GM12878 (cell line): ENCODE results near the gene STON1. TPM values are rescaled to one million over a fixed set of nuclear protein-coding genes. Genes with fewer than 3 reads are reported as not detected.

Experiments
- ATAC-seq: fragments of 200-7000 bp; cut with Tn5 transposase; 3 replicates; pipeline ENCODE4 v1.9.1; 2020; ENCODE audit warnings: mild to moderate bottlenecking, moderate library complexity
- BruUV-seq: library from RNA; stranded (reverse); fragments of 400-500 nt; replicated peaks from 2 replicates; lab custom pipeline; 2021; lab: Mats Ljungman, UMichigan
- CTCF ChIA-PET: fragments of 300-600 bp; sonication (Branson Sonifier 250); formaldehyde crosslinking; extraction: SDS; loops from one replicate; lab custom pipeline; 2021; ENCODE audit warnings: inconsistent platforms; lab: Yijun Ruan, JAX
- POLR2A ChIA-PET: fragments of 350-600 bp; formaldehyde crosslinking; extraction: SDS; loops from one replicate; lab custom pipeline; 2021; ENCODE audit warnings: inconsistent platforms; lab: Charles Lee
- RAD21 ChIA-PET: fragments of 300-600 bp; sonication (Branson Sonifier 250); formaldehyde crosslinking; loops from one replicate; lab custom pipeline; 2023; ENCODE audit warnings: antibody characterized with exemption; ENCODE audit not compliant: unreplicated experiment; lab: Charles Lee
- SMC1A ChIA-PET: fragments of 300-600 bp; sonication (Branson Sonifier 250); formaldehyde crosslinking; loops from one replicate; lab custom pipeline; 2023; ENCODE audit not compliant: unreplicated experiment, uncharacterized antibody; lab: Charles Lee
- DNase-seq: peaks from one replicate; pipeline ENCODE4 v3.0.0-alpha.2; 2011; ENCODE audit warnings: low read depth, low spot score
- FAIRE-seq: peaks from 3 replicates; lab custom pipeline; 2011; peaks lifted over from hg19 to GRCh38; lab: Jason Lieb, UNC
- H2AFZ ChIP-seq: 2 replicates; pipeline ENCODE4 v1.6.0; 2011; ENCODE audit warnings: low read depth, low read length, control low read depth; ENCODE audit not compliant: control insufficient read depth
- H3K27ac ChIP-seq: 2 replicates; pipeline ENCODE4 v1.5.1; 2011; ENCODE audit warnings: control low read depth; ENCODE audit not compliant: control insufficient read depth, insufficient read depth
- H3K27me3 ChIP-seq, 2 experiments: replicated peaks in 1 of 2; 2 replicates each; pipeline versions ENCODE4 v1.6.0 to v1.6.1; 2011; ENCODE audit warnings: low read length in 1 of 2; ENCODE audit not compliant: control insufficient read depth in 2 of 2, insufficient read depth in 2 of 2
- H3K36me3 ChIP-seq, 2 experiments: 2 replicates each; pipeline ENCODE4 v1.5.1; 2011; ENCODE audit warnings: low read length in 1 of 2; ENCODE audit not compliant: control insufficient read depth in 2 of 2, insufficient read depth in 2 of 2
- H3K4me1 ChIP-seq: 2 replicates; pipeline ENCODE4 v1.6.1; 2011; ENCODE audit warnings: mild to moderate bottlenecking, low read length, moderate library complexity, mixed read lengths; ENCODE audit not compliant: control insufficient read depth, insufficient read depth
- H3K4me2 ChIP-seq: 2 replicates; pipeline ENCODE4 v1.6.0; 2011; ENCODE audit warnings: control low read depth; ENCODE audit not compliant: control insufficient read depth, insufficient read depth
- H3K4me3 ChIP-seq: fragments of 200-600 bp; sonication (generic); 2 replicates; pipeline ENCODE4 v1.5.1; 2016
- H3K79me2 ChIP-seq: 2 replicates; pipeline ENCODE4 v1.6.0; 2011; ENCODE audit warnings: low read length; ENCODE audit not compliant: control insufficient read depth, insufficient read depth
- H3K9ac ChIP-seq: 2 replicates; pipeline ENCODE4 v1.8.0; 2011; ENCODE audit warnings: low read length, control low read depth, mixed read lengths; ENCODE audit not compliant: control insufficient read depth, insufficient read depth
- H3K9me3 ChIP-seq: replicated peaks from 3 replicates; pipeline ENCODE4 v1.5.1; 2011; ENCODE audit warnings: mild to moderate bottlenecking, low read length; ENCODE audit not compliant: control insufficient read depth, insufficient read depth
- H4K20me1 ChIP-seq: 2 replicates; pipeline ENCODE4 v1.6.0; 2011; ENCODE audit not compliant: control insufficient read depth, insufficient read depth
- CEBPZ ChIP-seq: fragments of 150-350 bp; IDR thresholded peaks from 2 replicates; pipeline ENCODE4 v1.6.1; 2016; ENCODE audit warnings: low read depth, low read length
- HDAC2 ChIP-seq: fragments of 200-600 bp; sonication (generic); IDR thresholded peaks from 2 replicates; pipeline ENCODE4 v1.6.1; 2017
- HDAC6 ChIP-seq: fragments of 200-600 bp; sonication (generic); IDR thresholded peaks from one replicate; pipeline ENCODE4 v1.8.0; 2017; ENCODE audit warnings: antibody characterized with exemption; ENCODE audit not compliant: unreplicated experiment
- NFIC ChIP-seq: IDR thresholded peaks from 2 replicates; pipeline ENCODE4 v1.6.1; 2012; ENCODE audit warnings: low read depth, mild to moderate bottlenecking, inconsistent platforms, low read length, moderate library complexity
- SIX5 ChIP-seq: IDR thresholded peaks from 2 replicates; pipeline ENCODE4 v1.6.1; 2011; ENCODE audit warnings: mild to moderate bottlenecking, low read depth, low read length, moderate library complexity; ENCODE audit not compliant: severe bottlenecking
- STAT3 ChIP-seq: IDR thresholded peaks from 2 replicates; pipeline ENCODE4 v1.6.1; 2011; ENCODE audit warnings: low read depth, low read length, improper control_type of control experiment
- TBL1XR1 ChIP-seq: IDR thresholded peaks from 2 replicates; pipeline ENCODE4 v1.6.1; 2012; ENCODE audit warnings: low read depth, low read length, improper control_type of control experiment
- WRNIP1 ChIP-seq: IDR thresholded peaks from 2 replicates; pipeline ENCODE4 v1.6.1; 2011; ENCODE audit warnings: low read depth, low read length, improper control_type of control experiment, borderline replicate concordance
- ZBTB11 ChIP-seq: fragments of 450-650 bp; formaldehyde crosslinking; IDR thresholded peaks from 2 replicates; pipeline ENCODE4 v1.5.0; 2022; ENCODE audit warnings: mild to moderate bottlenecking, missing genetic modification characterization
- WGBS: methylation state at CpG from one replicate; pipeline ENCODE4 v1.1.6; 2016; ENCODE audit warnings: low lambda C conversion rate; ENCODE audit not compliant: insufficient replicate concordance, insufficient coverage; ENCODE audit errors: missing lambda C conversion rate; 5-methylcytosine and 5-hydroxymethylcytosine counted together
- in situ Hi-C: fragments of 300-500 bp; cut with MboI; formaldehyde crosslinking; loops from 9 replicates; pipeline ENCODE4 v1.14.3; 2018; ENCODE audit warnings: mixed read lengths
- intact Hi-C: fragments of 100-400 bp; cut with micrococcal nuclease; formaldehyde crosslinking; loops from one replicate; pipeline ENCODE4 v1.14.2; 2022; ENCODE audit not compliant: unreplicated experiment
- polyA plus RNA-seq, 11 experiments: library from polyadenylated mRNA; depleted of rRNA in 4 of 11; unstranded in 6 of 11; stranded (reverse) in 5 of 11; fragments of >200 nt; fragmentation: Nextera tagmentation in 4 of 11; fragmentation: Illumina TruSeq in 1 of 11; extraction: Ambion mirVana in 4 of 11; extraction: Trizol in 1 of 11; gene quantifications; 1 replicate in 1 of 11; 2 replicates in 10 of 11; pipeline versions ENCODE4 v1.2.1 to v1.2.3, GENCODE V29; 2011 to 2016; ENCODE audit warnings: inconsistent platforms in 2 of 11, missing spikeins in 2 of 11, low read depth in 1 of 11
- total RNA-seq, 4 experiments: library from RNA; depleted of rRNA in 3 of 4; stranded (reverse); fragments of >200 nt in 3 of 4; fragmentation: Illumina TruSeq in 1 of 4; extraction: Trizol in 1 of 4; gene quantifications; 2 replicates each; pipeline versions ENCODE4 v1.2.1 to v1.2.3, GENCODE V29; 2013 to 2021
- TF ChIP-seq, protein P1 (sequence below): fragments of 450-650 bp; IDR thresholded peaks from 2 replicates; pipeline ENCODE4 v1.6.1; 2017; ENCODE audit warnings: borderline replicate concordance

The STON1 gene
- total and polyA plus RNA-seq, 10 of the 15 experiments (the other 5 are each of a cell fraction or from before 2014, with no cell fraction given): 0.11 to 0.90 (median 0.22) TPM; not detected in 2

DNA sequence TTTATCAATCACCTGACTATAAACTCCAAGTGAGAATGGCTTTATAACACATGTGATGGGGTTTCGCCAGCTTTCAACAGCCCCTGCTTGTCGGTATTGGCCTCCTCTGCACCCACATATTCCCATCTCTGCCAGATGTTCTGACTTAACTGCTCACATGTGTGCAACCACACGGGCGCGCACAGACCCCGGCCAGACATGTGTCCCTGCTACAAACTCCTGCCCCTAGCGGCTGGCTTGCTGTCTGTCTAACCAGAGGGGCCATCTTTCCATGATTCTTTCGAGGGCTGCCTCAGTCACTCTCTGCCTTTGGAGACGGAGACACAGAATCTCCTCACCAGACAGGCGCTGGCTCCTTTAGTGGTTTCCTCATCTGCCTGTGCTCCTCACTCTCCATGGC is 15.3 kb downstream of the STON1 start:
- CTCF ChIA-PET: interaction anchor here (1.7 kb wide), 1 partner anchor 55 kb away, joined by 3 read pairs; no protein-coding TSS in a partner anchor
- RAD21 ChIA-PET: no interaction called here
- no peaks in the 10 kb centered on the region for H3K79me2 ChIP-seq
- H3K9me3 ChIP-seq: no peaks in the 10 kb centered on the region
- no peaks in the 10 kb centered on the region for H3K27me3 ChIP-seq
- intact Hi-C loops: no loop called here
- 75% methylated on average over 10 of the region's 10 CpGs for WGBS
- SMC1A ChIA-PET: no interaction called here
- DNase-seq: no peak
- in situ Hi-C loops: no loop called here
- no peak overlapping the region for H3K27ac ChIP-seq
- H3K4me3 ChIP-seq: no peak overlapping the region
- no peaks in the 10 kb centered on the region for H4K20me1 ChIP-seq
- no peak for FAIRE-seq
- no peak overlapping the region for H3K9ac ChIP-seq
- no peak overlapping the region for H2AFZ ChIP-seq
- H3K4me1 ChIP-seq: no peaks in the 10 kb centered on the region
- TF ChIP-seq ZBTB11 (CRISPR knock-in tag): no peak
- H3K4me2 ChIP-seq: no peak overlapping the region
- no peak for ATAC-seq
- BruUV-seq: no TSS peak
- no peaks in the 10 kb centered on the region for H3K36me3 ChIP-seq
- POLR2A ChIA-PET: no interaction called here

GRCh38 chr2:48548840-48549239 is 18.9 kb downstream of the STON1 start:
- no peak overlapping the region for H3K9ac ChIP-seq
- ATAC-seq (no peak), DNase-seq (no peak), FAIRE-seq (no peak)
- H3K4me3 ChIP-seq: no peak overlapping the region
- H2AFZ ChIP-seq: no peak overlapping the region
- no peaks in the 10 kb centered on the region for H3K4me1 ChIP-seq
- H3K9me3 ChIP-seq: no peaks in the 10 kb centered on the region
- in situ Hi-C loops (no loop called here), intact Hi-C loops (no loop called here)
- POLR2A ChIA-PET: no interaction called here
- no peaks in the 10 kb centered on the region for H3K27me3 ChIP-seq
- SMC1A ChIA-PET: no interaction called here
- H4K20me1 ChIP-seq: no peaks in the 10 kb centered on the region
- no TSS peak for BruUV-seq
- CTCF ChIA-PET: no interaction called here
- H3K79me2 ChIP-seq: no peaks in the 10 kb centered on the region
- no peak overlapping the region for H3K27ac ChIP-seq
- H3K36me3 ChIP-seq: no peaks in the 10 kb centered on the region
- WGBS: 78% methylated on average over 5 of the region's 5 CpGs
- no peak overlapping the region for H3K4me2 ChIP-seq
- RAD21 ChIA-PET: no interaction called here
- TF ChIP-seq WRNIP1 (no peak), STAT3 (no peak), NFIC (no peak), CEBPZ (no peak), SIX5 (no peak), HDAC6 (no peak), TBL1XR1 (no peak), HDAC2 (no peak)
- TF ChIP-seq, protein P1, sequence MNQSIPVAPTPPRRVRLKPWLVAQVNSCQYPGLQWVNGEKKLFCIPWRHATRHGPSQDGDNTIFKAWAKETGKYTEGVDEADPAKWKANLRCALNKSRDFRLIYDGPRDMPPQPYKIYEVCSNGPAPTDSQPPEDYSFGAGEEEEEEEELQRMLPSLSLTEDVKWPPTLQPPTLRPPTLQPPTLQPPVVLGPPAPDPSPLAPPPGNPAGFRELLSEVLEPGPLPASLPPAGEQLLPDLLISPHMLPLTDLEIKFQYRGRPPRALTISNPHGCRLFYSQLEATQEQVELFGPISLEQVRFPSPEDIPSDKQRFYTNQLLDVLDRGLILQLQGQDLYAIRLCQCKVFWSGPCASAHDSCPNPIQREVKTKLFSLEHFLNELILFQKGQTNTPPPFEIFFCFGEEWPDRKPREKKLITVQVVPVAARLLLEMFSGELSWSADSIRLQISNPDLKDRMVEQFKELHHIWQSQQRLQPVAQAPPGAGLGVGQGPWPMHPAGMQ: no peak
